ENCODE results near the gene CCDC88B.

- TF ChIP-seq POLR2A (IDR thresholded peaks at IDR 0.05; ENCODE audit: low read depth, low read length) (no peak), POLR2AphosphoS5 (IDR thresholded peaks at IDR 0.05; ENCODE audit: low read depth, low read length) (no peak), TAF1 (IDR thresholded peaks at IDR 0.05; ENCODE audit: borderline replicate concordance, low read depth, low read length) (no peak)
Observed at GRCh38 chr11:64303109-64304031, 36.6 kb upstream of the CCDC88B start.
